Fibroblast of skin of left biceps (primary cell): ENCODE measurements around the gene SLC25A28.

ENCODE experiments used
- DNase-seq, 2 experiments: peaks; one replicate each; pipeline ENCODE4 v3.0.0-alpha.2; 2013; ENCODE audit warnings: low read depth in 2 of 2

The SLC25A28 gene

GRCh38 chr10:99590799-99591198, 29.4 kb downstream of the SLC25A28 start:
- DNase-seq: no peak

GRCh38 chr10:99583687-99584086, 36.6 kb downstream of the SLC25A28 start:
- no peak for DNase-seq

DNA sequence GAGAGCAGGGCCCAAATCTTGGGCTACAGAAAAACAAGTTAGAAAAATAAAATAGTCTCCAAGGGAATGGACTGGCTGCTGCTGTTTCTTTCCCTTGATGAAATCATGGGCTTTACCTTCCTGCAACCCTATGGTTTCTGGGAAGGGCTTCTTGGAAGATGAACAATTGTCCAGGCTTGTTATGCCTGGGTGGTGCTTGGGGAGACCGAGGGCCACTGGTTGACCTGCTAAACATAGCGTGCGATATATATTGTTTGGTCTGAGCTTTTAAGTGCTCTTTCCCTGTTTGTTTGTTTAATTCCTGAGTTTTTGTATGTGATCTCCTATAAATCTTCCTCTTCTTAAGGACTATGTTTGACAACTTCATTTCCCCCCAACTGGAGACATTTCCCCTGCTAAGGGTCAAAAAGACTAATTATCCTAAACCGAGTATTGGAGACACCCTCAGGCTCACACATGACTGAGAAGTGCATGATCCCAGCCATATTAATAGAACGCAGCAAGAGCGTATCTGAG, 37.9 kb downstream of the SLC25A28 start:
- DNase-seq: no peak

- no peak for DNase-seq
Observed at GRCh38 chr10:99579971-99580370, 40.3 kb downstream of the SLC25A28 start.

DNA sequence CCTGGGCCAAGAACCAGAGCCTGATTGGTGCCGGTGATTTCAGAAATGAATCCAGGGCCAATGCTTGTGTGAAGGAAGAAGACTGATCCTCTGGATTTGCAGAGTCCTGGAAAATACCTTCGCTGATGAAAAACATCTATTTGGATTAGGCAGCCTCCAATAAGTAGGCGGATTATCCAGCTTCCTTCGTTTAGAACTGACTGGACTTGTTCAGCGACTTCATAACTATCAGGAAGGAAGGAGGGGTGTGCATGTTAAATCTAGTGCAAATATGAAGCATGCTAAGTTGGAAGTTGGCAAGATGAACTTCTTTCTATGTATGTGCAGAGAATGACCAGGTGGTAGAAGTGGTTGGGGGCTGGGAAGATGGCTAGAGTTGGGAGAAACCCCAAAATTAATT, 46.4 kb downstream of the SLC25A28 start:
- DNase-seq: no peak

DNA sequence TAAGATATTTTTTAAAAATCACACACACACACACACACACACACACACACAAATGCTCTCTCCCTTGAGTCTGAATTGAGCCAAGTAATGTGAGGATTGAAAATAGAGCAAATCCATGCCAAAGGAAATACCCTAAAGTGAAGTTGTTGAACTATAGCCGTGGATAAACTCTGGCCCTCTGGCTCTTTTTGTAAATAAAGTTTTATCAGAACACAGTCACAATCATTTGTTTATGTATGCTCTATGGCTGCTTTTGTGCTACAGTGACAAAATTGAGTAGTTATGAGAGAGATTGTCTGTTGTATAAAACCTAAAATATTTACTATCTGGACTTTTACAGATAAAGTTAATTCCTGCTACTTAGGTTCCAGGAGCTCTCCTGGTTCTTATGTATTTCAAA, 48.4 kb downstream of the SLC25A28 start:
- no peak for DNase-seq

DNA sequence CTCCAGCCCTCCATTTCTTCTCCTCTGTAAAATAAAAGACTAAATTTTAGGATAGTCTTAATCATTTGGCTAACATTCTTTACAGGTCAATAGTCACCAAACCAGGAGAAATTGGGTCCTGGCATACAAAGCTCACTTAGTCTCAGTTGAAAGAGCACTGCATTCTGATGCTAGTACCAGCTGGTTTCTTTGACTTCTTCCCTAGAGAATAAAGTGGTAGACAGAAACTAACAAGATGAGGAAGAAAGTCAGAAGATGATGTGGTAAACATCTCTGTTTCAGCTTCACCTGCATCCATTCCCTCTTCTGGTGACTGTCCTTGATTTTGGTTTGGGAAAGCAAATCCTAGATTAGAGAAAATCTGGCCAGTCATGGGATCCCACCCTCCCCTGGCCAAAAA, 50.3 kb downstream of the SLC25A28 start:
- no peak for DNase-seq

DNA sequence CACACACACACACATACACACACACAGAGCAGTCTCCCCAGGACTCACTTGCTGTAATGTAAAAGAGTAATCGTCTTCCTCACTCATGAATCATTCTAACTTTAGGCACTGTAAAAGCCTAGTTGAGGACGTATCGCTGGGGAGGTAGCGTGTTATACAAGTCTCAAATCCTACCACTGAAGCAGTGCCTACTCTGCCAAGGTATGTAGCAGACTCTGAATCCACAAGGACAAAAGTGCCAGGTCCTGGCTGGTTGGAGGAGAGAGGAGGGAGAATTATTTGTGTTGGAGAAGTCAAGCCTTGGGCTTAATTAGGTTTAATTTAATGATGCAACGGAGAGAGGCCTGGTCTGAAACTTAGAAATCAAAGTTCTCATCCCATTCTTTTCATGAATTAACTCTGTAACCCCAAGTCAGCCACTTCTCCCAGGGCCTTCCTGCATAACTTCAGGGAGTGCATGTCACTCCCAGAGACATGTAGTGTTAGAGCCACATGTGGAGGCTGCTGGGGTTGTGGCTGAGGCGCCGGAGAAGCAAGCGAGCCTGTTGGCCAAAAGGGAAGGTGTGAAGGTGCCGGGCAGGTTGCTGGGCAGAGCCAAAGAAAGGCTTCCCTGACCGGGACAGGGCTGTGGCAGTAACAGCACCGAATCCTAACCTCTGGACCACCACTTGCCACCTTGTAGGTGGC, 50.8 kb downstream of the SLC25A28 start:
- DNase-seq: no peak

GRCh38 chr10:99565166-99565565, 55.1 kb downstream of the SLC25A28 start:
- no peak for DNase-seq

DNA sequence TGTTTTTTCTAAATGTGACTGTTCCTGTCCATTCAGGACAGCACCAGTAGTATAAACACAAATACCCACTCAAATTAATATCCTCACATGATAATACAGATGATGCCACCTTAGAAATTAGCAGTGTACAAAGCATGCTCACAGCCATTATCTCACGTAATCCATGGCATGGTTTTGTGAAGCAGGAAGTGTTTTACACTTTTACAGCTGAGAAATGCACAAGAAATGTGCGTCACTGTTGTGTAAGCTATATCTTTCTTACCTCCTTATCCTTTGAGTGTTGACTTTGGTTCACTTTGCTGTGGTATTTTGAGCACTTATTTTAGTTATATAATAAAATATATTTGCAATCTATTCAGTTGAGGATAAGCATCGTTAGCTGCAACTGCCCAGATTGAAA, 55.9 kb downstream of the SLC25A28 start:
- DNase-seq: no peak

DNA sequence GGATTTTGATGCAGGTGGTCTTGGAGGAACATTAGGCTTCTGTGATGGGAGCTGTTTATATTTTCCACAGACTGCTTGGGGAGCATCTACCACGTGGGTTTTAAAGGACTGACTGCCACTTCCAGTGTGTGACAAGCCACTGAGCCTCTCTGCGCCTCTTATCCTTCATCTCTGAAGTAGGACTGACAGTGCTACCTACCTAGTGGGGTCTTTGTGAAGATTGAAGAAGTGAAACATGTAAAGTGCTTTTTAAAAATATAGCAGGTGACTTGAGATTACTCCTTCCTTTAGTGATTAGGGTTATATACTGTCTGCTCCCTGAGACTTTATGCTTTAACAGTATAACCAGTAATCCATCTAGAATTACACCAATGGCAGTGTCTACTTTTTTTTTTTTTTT, 57.6 kb downstream of the SLC25A28 start:
- DNase-seq: no peak
